ENCODE measurements around the gene DNASE1L1.
"Not testable (repeated sequence)": the region's sequence is repeated elsewhere in the genome, so short reads cannot be mapped to it uniquely, and the experiment has no call there.

The DNASE1L1 gene

DNA sequence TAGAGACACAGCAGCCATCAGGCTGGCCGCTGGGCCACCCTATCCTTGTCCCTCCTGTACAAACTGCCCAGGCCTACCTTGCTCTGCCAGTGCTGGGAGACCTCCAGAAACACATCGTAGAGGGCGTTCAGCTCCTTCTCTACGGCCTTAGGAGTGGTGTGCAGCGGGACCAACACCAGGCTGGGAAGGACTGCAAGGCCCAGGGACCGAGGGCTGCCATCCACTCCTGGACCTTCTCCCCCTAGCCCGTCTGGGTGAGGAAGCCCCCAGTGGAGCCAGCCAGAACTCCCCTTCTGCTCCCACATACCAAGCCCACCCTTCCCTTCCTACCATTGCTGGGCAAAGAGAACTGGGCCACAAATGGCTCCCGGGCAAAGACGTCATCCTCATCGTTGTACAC, 5.9 kb downstream of the DNASE1L1 start:
- no peak for DNase-seq

DNA sequence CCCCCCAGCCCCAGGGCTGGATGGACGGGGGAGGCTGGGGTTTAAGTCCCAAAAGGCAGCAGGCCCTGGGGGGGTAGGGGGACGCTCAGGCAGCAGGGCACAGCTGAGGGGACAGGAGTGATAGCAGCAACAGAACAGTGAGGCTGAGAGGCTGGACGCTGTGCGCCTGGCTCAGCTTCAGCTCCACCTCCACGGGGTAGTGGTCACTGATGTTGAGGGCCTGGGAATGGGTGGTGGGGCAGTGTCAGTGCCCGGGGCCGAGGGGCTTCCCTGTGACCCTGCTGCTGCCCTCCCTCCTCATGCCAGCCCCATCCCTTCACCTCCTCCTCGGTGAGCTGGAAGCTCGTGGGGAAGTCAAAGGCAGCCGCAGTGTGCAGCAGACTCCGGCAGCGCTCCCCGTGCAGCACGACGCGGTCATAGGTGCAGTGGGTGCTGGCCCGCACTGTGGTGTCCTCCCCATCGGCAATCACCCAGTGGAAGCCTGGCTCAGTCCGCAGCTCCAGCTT, 6.4 kb downstream of the DNASE1L1 start:
- DNase-seq, result no peak

- no peak for DNase-seq
Measured at GRCh38 chrX:154401918-154402621, 7.0 kb downstream of the DNASE1L1 start.

- no peak for DNase-seq
Measured at GRCh38 chrX:154401045-154401799, 7.8 kb downstream of the DNASE1L1 start.

DNA sequence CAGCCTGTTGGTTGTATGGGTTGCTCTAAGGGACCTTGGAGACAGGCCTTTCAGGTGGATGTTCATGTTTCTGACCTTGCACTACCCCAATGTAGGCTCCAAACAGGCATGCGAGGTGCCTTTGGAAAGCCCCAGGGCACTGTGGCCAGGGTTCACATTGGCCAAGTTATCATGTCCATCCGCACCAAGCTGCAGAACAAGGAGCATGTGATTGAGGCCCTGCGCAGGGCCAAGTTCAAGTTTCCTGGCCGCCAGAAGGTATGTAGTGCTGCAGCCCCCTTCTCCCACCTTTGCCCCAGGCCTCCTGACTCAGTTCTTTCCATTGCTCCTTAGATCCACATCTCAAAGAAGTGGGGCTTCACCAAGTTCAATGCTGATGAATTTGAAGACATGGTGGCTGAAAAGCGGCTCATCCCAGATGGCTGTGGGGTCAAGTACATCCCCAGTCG, 8.7 kb downstream of the DNASE1L1 start:
- DNase-seq, result peak; percentile 11

DNA sequence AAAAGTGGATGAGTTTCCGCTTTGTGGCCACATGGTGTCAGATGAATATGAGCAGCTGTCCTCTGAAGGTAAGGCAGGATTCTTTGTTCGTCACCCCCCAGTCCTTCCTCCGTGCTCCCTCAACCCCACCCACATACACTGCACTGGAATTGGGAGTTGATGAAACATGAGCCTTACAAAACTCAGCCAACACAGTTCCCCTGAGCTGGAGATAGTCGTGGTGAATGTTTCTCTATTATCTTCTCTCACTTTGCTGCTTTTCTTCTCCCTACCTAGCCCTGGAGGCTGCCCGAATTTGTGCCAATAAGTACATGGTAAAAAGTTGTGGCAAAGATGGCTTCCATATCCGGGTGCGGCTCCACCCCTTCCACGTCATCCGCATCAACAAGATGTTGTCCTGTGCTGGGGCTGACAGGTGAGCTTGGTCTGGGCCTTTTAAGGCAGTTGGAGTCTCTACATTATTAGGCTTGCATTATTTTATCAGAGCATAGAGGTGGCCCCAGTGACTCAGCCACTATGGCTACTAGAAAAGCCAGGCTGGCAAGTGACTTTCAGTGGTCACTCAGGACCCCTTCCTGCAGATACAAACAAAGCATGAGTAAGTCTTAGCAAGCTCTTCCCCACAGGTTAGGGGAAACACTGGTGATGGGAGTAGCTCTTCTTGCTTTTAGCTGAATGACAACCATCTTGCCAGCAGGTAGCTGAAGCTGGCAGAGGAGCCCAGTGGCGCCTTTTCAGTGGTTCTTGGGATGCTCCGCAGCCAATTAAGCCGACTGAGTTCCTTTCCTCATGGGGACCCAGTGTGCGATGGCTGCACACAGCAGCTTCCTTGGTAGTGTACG, 9.3 kb downstream of the DNASE1L1 start:
- DNase-seq, result peak; percentile 32

- DNase-seq, result peak; percentile 87
Measured at GRCh38 chrX:154398668-154399526, 10.2 kb downstream of the DNASE1L1 start.

DNA sequence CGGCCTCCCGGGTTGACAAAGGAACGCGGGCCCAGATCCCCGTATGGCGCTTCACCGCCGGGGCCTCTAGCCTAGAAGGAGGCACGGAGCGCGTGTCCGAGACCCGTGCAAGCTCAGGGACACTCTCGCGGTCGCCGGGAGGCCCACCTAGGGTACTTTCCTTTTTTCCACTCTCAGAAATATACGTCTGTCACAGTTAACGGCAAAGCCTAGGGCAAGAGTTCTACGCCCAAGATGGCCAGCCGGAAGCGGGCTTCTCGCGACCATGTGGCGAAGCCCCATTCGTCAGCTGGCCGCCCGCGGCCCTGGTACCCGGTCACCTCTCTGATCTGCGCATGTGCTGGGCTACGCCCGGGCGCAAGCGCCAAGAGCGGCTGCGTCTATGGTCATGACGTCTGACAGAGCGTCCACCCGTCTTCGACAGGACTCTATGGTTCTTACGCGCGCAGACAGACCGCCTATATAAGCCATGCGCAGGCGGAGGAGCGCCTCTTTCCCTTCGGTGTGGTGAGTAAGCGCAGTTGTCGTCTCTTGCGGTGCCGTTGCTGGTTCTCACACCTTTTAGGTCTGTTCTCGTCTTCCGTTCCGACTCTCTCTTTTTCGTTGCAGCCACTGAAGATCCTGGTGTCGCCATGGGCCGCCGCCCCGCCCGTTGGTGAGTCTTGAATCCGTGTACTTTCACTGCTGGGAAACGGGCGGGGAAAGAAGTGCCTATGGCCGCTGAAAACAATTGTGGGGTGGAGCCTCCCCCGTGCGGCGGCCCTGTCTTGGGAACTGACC, 11.0 kb downstream of the DNASE1L1 start, which contains the start of gene RPL10:
RPL10 (plus strand) TSS at position 490 of the 780 bp plus-strand sequence; CDS start at position 633, 143 bp downstream.
- DNase-seq, result peak; percentile 95

DNA sequence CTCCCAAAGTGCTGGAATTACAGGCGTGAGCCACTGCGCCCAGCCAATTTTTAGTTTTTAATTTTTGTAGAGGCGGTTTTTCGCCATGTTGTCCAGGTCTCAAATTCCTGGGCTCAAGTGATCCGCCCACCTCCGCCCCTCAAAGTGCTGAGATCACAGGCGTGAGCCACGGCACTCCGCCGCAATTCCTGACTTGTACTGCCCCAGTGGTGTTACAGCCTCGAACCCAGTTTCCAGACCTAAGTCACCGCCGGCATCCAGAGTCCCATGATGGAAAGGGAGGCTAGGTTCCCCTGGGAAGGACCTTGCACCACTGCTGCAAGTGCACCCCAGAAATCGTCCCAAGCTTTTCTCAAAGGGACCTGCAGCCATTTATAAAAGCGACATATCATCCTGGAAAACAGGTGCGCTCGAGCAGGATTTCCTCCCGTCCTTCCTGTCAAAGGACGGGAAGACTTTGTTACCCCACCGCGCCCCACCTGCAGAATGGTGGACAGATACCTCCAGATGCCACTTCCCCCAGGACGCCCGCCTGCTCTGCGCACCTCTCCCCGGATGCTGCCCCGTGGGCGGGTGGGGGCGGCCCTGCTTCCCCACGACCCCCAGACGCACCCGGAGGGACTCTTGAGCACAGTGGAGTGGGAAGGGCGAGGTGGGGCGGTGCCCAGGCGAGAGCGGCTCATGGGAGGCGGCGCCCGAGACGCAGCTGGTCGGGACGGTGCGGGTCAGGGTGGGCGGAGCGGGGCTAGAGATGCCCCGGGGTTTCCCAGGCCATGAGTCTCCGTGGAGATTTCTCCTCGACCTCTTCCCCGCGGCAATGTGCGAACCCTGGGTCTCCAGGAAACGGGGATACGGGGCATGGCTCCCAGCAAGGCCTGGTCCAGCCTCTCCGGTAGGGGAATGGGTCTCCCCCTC, 11.8 kb downstream of the DNASE1L1 start:
- peak; percentile 83 for DNase-seq

DNA sequence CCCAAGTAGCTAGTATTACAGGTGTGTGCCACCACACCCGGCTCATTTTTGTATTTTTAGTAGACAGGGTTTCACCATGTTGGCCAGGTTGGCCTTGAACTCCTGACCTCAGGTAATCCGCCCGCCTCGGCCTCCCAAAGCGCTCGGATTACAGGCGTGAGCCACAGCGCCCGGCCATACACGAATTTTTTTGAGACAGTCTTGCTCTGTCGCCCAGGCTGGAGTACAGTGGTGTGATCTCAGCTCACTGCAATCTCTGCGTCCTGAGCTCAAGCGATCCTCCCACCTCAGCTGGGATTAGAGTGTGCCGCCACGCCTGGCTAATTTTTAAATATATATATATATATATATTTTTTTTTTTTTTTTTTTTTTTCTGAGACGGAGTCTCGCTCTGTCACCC, 12.7 kb downstream of the DNASE1L1 start:
- DNase-seq, result not testable (repeated sequence)

DNA sequence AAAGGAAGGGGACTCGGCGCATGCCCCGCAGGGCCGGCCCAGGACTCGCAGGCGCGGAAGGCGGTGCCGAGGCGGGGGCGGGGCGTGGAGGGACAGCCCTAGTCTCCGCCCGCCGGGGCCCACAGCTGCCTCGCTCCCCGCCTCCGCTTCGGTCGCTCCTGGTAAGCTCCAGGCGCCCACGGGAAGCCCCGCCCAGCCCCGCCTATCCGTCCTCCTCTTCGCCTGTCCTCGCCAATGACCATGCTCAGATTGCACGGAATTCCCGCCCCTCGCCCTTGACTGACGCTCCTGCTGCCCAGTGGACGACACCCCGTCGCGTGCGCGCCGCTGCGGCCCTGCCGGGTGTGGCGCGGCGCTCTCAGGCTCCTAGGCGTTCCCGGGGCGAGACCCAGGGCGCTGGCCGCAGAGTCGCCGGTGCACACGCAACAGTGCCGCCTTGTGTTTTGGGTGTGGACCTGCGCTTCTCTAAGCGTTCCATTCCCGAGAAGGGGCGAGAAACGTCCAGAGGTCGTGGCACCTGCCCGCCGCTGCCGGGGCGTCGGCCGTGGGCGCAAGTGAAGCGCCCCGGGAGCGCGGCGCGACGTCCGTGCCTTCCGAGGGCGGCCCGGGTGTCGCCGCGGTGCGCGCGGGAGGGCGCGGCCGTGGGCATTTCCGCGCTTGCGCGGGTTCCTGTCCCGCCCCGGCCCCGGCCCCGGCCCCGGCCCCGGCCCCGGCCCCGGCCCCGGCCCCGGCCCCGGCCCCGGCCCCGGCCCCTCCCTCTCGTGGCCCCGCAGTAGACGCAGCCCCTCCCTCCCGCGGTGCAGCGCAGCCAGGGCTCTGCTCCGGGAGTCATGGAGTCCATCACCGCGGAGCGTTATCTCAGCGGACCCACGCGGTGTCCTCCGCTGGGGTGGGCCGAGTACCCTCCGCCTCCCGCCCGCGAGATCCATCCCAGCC, 19.0 kb downstream of the DNASE1L1 start:
- DNase-seq, result not testable (repeated sequence)

- DNase-seq, result not testable (repeated sequence)
Measured at GRCh38 chrX:154388649-154389048, 20.4 kb downstream of the DNASE1L1 start.

GRCh38 chrX:154388094-154388493, 21.0 kb downstream of the DNASE1L1 start:
- DNase-seq, result not testable (repeated sequence)

GRCh38 chrX:154384284-154384892, 24.7 kb downstream of the DNASE1L1 start:
- DNase-seq, result no peak

DNA sequence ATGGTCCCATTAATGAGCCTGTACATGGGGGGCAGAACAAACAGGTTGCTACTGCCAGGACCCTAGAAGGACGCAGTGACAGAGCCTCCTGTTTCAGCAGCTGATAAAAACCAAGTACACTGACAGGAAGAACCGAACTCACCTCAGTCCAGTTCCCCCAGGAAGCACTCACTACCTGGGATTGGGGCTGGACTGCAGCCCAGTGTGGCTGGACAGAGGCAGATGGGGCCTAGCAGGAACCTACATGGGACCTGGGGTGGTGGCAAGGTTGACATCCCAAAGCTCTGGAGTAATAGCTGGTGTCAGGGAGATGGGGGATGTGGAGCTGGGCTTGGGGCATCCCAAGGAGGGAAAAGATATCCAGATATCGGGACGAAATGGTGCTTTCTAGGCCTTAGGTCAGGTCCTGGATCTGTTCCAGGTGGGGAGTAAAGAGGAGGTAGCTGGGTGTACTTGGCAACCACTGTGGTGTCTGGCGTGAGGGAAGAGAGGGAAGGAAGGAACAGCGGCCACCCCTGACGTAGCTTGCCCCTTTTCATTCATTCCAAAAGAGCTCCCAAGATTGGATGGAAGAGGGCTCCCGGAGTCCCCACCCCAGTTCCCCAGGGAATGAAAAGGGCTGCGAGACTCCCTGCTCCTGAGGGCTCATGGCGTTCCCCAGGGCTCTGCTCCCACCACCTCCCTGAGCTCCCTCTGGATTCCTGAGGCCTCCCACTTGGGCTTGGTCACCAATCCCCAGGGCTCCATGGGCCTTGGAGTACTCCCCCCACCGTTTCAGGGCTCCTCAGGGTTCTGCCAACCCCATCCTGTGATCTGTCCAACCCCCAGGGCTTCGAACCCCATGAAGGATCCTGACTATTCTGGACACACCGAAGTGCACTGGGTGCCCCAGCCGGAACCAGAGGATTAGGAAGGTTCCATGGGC, 25.4 kb downstream of the DNASE1L1 start:
- no peak for DNase-seq

DNA sequence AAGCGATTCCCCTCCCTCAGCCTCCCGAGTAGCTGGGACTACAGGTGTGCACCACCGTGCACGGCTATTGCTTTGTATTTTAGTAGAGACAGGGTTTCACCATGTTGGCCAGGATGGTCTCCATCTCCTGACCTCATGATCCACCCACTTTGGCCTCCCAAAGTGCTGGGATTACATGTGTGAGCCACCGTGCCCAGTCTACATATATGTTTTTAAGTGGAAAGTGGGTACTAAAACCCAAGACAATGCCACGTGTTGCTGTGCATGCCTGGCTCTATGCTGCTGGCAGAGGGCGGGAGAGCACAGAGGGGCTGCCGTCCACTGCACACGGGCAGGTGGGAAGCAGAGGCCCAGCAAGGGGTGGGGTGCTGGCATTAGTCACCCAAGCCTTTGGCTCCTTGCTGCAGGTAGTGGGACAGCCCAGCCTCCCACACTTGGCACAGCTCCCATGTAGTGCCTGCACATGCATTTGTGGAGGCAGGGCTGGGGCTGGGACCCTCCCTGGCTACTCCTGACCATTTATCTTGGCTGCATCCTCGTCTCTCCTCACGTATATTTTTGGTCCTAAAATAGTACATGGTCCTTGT, 26.5 kb downstream of the DNASE1L1 start:
- DNase-seq, result no peak

DNA sequence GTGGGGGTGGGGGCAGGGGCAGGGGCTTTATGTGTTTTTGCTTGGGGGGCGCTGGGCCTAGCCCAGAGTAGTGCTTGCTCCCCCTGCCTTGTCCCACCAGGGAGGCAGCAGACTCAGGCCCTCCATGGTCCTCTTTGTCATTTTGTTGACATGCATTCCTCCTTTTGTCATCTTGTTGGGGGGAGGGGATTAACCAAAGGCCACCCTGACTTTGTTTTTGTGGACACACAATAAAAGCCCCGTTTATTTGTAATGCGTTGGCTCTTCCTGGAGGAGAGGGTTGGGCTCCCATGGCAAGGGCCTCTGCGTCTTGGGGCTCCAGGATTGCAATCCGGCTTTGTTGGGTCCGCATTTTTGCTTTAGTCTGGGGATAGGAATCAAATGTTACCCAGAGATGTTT, 27.8 kb downstream of the DNASE1L1 start:
- no peak for DNase-seq
